ENCODE measurements around the gene NCDN. TPM values are rescaled to one million over a fixed set of nuclear protein-coding genes. Genes with fewer than 3 reads are reported as not detected.

Gene NCDN
- total and polyA plus RNA-seq, 7 donors: 3.6 to 26.3 (median 14.0) TPM

- peak within 1 kb of the TSS; percentile 14 to 45 (median 32) for H3K4me3 ChIP-seq
- H3K9me3 ChIP-seq: no peaks in the 10 kb centered on the region
- no peak for DNase-seq
- intact Hi-C loops (cut with DNase I): no loop called here
- no peaks in the 10 kb centered on the region for H3K36me3 ChIP-seq
- H3K27ac ChIP-seq: no peak within 1 kb of the TSS
- 8 to 25% methylated on average over 95 of the region's 95 CpGs for WGBS, 2 donors
- peaks cover 0 to 35% (median 32%) of the 10 kb centered on the region in 4 donors for H3K4me1 ChIP-seq
- peaks cover 37 to 90% (median 73%) of the 10 kb centered on the region in 3 donors for H3K27me3 ChIP-seq
- peak in 1 of 4 donors; percentile 47 for TF ChIP-seq POLR2AphosphoS5 (IDR thresholded peaks at IDR 0.05)
- TF ChIP-seq POLR2A (IDR thresholded peaks at IDR 0.05): no peak
Measured at GRCh38 chr1:35573198-35574124, 15.9 kb downstream of the NCDN start, which contains the start of gene TFAP2E. Gene TFAP2E, plus strand, starts transcription at chr1:35573314. Its CDS starts 264 bp downstream, at chr1:35573578.

GRCh38 chr1:35574125-35574654 is 16.6 kb downstream of the NCDN start:
- intact Hi-C loops (cut with DNase I): no loop called here
- Histone ChIP-seq H3K36me3 (no peaks in the 10 kb centered on the region), H3K27ac (no peak overlapping the region), H3K4me3 (peak overlapping the region in 1 of 4 donors; percentile 44), H3K4me1 (peaks cover 0 to 36% (median 32%) of the 10 kb centered on the region in 4 donors), H3K9me3 (no peaks in the 10 kb centered on the region), H3K27me3 (peaks cover 37 to 93% (median 73%) of the 10 kb centered on the region in 3 donors)
- 33 to 75% methylated on average over 48 of the region's 48 CpGs for WGBS, 2 donors
- DNase-seq: no peak
- no peak for TF ChIP-seq POLR2A (IDR thresholded peaks at IDR 0.05)
- no peak for TF ChIP-seq EP300 (IDR thresholded peaks at IDR 0.05)
- TF ChIP-seq CTCF (IDR thresholded peaks at IDR 0.05): no peak
- TF ChIP-seq POLR2AphosphoS5 (IDR thresholded peaks at IDR 0.05): no peak

GRCh38 chr1:35574655-35575415 is 17.2 kb downstream of the NCDN start:
- H3K4me3 ChIP-seq: no peak overlapping the region
- TF ChIP-seq CTCF (IDR thresholded peaks at IDR 0.05): no peak
- no peak for TF ChIP-seq POLR2AphosphoS5 (IDR thresholded peaks at IDR 0.05)
- no peak for TF ChIP-seq EP300 (IDR thresholded peaks at IDR 0.05)
- 66 to 80% methylated on average over 30 of the region's 30 CpGs for WGBS, 2 donors
- no peak overlapping the region for H3K27ac ChIP-seq
- DNase-seq: no peak
- peaks cover 37 to 89% (median 73%) of the 10 kb centered on the region in 3 donors for H3K27me3 ChIP-seq
- intact Hi-C loops (cut with DNase I): no loop called here
- H3K9me3 ChIP-seq: no peaks in the 10 kb centered on the region
- peaks cover 0 to 36% (median 32%) of the 10 kb centered on the region in 4 donors for H3K4me1 ChIP-seq
- no peaks in the 10 kb centered on the region for H3K36me3 ChIP-seq

GRCh38 chr1:35575416-35575958 is 17.9 kb downstream of the NCDN start:
- H3K27ac ChIP-seq: no peak overlapping the region
- H3K4me1 ChIP-seq: peaks cover 0 to 36% (median 32%) of the 10 kb centered on the region in 4 donors
- no peaks in the 10 kb centered on the region for H3K36me3 ChIP-seq
- intact Hi-C loops (cut with DNase I): no loop called here
- no peak overlapping the region for H3K4me3 ChIP-seq
- H3K27me3 ChIP-seq: peaks cover 37 to 82% (median 67%) of the 10 kb centered on the region in 3 donors
- H3K9me3 ChIP-seq: no peaks in the 10 kb centered on the region
- DNase-seq: no peak
- WGBS, 2 donors: 87 to 94% methylated on average over 5 of the region's 5 CpGs
- no peak for TF ChIP-seq EP300 (IDR thresholded peaks at IDR 0.05)
- no peak for TF ChIP-seq CTCF (IDR thresholded peaks at IDR 0.05)
- no peak for TF ChIP-seq POLR2AphosphoS5 (IDR thresholded peaks at IDR 0.05)
- no peak for TF ChIP-seq POLR2A (IDR thresholded peaks at IDR 0.05)

All from sigmoid colon (tissue), 7 donors.